CD4-positive, alpha-beta T cell treated with Interferon alpha-2 for 1 hour (primary cell): ENCODE measurements around the gene NMD3.
"Not testable (repeated sequence)": the region's sequence is repeated elsewhere in the genome, so short reads cannot be mapped to it uniquely, and the experiment has no call there.

Experiments used
- DNase-seq, 2 donors: peaks; one replicate each; pipeline ENCODE4 v3.0.0-alpha.2; 2020 to 2022

The NMD3 gene

GRCh38 chr3:161231861-161232260 is 10.8 kb downstream of the NMD3 start:
- no peak for DNase-seq

DNA sequence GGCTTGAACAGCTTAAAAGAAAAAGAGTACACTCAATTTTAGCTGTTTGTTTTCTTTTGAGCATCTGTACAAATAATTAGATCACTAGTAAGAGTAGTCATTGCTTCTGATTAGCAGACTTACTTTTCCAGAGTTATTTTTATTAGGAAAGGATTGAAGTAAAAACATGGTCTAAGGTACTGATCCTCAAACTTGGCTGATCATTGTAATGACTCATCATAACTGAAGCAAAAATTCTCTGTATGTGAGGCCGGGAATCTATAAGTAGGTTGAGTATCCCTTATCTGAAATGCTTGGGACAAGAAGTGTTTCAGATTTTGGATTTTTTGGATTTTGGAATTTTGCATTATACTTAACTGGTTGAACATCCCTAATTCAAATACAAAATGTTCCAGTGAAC is 12.4 kb downstream of the NMD3 start:
- DNase-seq, result no peak

GRCh38 chr3:161236240-161236639 is 15.1 kb downstream of the NMD3 start:
- DNase-seq, result no peak

GRCh38 chr3:161239700-161240099 is 18.6 kb downstream of the NMD3 start:
- DNase-seq, result no peak

DNA sequence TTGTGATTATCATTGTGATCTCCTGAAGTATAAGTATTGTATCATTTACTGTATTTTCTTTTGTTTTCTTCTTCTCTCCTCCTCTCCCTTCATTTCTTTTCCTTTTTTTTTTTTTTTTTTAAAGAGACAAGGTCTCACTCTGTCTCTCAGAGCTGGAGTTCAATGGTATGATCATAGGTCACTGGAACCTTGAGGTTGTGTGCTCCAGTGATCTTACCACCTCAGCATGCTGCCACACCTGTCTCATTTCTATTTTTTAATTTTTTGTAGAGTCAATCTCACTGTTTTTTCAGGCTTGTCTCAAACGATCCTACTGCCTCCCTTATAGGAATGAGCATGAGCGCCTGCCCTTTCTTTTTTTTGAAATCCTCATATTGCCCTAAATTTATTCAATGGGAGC is 23.4 kb downstream of the NMD3 start:
- no peak for DNase-seq

DNA sequence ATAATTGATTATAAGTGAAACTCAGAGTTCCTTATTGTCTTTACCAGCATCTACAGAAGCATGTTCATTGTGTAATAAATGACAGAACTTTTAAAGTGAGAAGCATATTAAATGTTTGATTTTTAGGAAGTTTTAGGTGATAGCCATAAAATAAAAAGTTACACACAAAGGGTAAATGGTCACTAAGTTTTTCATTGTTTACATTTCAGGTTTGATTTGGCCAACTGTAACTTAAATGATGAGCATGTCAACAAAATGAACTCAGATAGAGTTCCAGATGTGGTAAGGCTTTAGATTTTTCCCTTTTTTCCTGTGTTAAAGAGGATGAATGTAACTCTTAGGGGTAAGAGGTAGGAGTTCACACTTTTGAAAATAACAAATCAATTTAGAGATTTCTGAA is 25.9 kb downstream of the NMD3 start:
- no peak for DNase-seq

DNA sequence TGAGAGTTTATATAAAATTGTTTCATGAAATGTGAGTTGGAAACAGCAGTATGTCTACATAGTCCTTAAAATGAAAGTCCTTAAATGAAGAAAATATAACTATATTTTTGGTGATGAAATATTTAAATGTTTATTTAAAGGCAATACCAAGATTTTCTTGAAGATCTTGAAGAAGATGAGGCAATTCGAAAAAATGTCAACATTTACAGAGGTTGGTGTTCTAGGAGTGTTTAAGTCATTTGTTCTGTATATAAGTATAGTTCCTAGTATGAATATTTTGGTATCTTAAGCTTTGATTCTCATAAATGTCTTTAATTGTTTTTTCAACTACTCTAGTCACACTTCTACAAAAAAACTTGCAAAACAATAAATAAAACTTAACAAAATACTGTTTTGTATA is 29.0 kb downstream of the NMD3 start:
- DNase-seq, result no peak

- DNase-seq, result no peak
These were observed 30.6 kb downstream of the NMD3 start for GRCh38 chr3:161251716-161252115.

GRCh38 chr3:161252143-161252542 is 31.0 kb downstream of the NMD3 start:
- no peak for DNase-seq

DNA sequence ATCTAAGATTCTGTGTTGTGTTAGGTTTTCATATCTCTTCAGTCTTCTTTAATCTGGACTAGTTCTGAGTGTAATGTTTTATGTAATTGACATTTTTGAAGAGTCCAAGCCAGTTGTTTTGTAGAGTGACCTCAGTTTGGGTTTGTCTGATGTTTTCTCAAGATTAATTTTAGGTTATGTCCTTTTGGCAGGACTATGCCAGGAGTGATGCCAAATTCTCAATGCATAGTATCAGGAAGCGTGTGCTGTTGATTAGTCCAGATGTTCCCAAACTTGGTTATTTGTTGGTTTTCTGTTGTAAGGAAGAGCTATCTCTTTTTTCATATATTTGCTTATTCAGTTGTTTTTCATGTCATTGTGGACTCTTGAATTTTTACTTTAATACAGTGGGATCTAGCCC is 32.6 kb downstream of the NMD3 start:
- no peak for DNase-seq

DNA sequence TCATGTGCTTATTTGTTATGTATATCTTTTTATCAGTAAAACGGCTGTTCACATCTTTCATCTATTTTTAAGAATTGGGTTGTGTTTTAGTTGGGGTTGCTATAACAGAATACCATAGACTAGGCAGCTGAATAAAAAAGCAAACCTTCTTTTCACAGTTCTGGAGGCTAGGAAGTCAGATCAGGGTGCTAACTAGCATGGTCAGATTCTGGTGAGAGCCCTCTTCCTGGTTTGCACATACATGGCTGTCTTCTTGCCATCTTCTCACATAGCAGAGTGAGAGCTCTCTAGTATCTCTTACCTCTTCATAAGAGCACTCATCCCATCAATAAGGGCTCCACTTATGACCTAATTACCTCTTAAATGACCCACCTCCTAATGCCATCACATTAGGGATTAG is 33.8 kb downstream of the NMD3 start:
- no peak for DNase-seq

DNA sequence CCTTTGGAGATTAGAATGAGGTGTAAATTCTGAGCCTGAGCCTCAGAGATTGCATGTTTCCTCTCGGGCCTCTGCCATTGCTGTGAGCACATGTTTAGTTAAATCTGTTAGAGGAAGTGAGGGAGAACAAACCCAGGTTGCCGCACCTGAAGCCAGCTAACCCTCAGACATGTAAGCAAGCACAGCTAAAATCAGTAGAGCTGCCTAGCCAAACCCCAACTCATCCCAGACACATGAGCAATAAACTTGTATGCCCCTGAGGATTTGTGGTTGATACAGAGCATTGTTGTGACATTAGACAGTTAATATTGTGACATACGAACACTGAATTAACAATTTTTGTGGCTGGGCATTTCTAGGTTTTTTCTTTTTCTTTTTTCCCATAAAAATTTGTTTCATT is 41.9 kb downstream of the NMD3 start:
- DNase-seq, result no peak

- DNase-seq, result no peak
These were observed 43.7 kb downstream of the NMD3 start for GRCh38 chr3:161264852-161265251.

DNA sequence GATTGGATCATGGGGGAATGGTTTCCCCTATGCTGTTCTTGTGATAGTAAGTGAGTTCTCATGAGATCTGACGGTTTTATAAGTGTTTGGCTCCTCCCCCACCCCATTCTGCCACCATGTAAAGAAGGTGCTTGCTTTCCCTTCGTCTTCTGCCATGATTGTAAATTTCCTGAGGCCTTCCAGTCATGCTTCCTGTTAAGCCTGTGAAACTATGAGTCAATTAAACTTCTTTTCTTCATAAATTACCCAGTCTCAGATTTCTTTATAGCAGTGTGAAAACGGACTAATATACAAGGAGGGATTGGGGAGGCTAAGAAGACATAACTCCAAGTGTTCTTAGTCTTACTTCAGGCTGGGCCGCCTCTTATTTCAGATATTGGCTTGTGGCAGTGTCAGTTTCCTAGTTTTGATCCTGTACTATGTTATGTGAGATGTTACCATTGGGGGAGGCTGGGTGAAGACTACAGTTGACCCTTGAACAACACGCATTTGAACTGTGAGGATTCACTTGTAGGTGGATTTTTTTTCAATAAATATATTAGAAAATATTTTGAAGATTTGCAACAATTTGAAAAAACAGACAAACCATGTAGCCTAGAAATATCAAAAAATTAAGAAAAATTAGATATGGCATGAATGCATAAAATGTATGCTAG is 44.9 kb downstream of the NMD3 start:
- no peak for DNase-seq

- DNase-seq, result no peak
These were observed 45.6 kb downstream of the NMD3 start for GRCh38 chr3:161266731-161267150.

DNA sequence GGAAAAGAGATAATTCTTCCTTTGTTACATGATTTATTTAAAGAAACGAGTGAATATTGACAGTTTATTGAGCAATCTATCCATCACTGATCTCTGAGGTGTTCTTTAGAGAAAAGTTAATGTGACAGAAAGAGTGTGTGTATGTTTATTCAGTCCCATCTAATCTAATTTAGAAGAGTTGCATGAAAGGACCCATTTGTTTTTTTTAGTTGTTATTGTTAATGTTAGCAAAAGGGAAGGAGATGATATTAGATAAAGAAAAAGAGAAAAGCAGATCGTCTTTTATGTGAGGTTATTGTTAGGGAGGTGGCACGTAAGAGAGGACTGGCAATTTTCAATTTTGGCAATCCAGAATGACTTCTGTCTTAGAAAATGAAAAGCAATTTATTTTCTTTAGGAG is 46.5 kb downstream of the NMD3 start:
- DNase-seq, result no peak

DNA sequence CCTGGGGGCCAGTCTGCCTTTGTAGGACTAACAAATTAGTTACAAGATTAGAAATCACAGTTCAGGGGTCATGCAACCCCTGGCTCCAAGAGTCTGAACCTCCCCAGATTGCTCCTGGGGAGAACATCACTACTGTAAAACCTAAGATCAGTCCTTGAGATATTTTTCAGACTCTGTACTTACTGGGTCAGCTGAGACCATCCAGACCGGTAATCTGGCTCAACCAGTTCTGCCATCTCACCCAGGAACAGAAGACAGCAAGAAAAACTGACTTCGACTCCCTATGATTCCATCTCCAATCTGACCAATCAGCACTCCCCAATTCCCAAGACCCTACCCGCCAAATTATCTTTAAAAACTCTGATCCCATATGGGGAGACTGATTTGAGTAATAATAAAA is 47.5 kb downstream of the NMD3 start:
- DNase-seq, result no peak

GRCh38 chr3:161270991-161271390 is 49.9 kb downstream of the NMD3 start:
- no peak for DNase-seq

GRCh38 chr3:161271646-161272045 is 50.5 kb downstream of the NMD3 start:
- DNase-seq, result no peak

DNA sequence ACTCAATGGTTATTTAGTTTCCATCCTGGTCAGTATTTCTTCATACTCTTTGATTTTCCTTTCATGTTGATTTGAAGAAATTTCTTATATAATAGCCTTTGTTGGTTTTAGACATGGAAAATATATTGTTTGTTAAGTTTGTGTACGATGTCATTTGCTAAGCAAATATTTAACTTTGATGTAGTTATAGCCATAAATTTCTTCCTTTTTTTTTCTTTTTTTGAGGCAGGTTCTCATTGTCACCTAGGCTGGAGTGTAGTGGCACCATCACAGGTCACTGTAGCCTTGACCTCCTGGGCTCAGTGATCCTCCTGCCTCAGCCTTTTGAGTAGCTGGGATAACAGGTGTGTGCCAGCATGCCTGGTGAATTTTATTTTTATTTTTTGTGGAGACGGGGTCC is 51.4 kb downstream of the NMD3 start:
- no peak for DNase-seq

DNA sequence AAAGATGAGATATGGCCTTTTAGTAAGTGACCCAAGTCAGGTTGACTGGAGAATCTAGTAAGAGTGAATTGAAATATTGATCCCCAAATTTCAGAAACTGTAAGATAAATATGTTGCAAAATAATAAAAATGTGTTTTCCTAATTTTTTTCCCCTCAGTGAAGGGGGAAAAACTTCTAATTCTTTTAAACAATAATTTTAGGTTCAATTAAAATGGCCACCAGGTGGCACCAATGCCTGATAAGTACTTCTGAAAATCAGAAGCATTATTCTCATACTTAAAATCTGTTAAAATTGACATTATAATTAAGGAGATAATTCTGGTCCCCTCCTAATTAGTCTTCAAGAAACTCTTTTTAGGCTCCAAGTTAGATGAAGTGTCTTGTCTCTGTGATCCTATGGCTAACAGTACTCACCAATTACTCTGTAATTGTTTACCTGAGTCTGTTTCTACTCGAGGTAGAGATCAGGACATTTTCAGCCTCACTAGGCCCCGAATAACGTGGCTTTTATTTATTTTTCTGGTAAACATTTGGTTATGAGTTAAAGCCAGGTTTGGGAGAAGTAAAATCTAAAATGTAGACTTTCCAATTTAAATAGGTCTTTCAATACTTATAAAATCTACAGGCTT is 52.6 kb downstream of the NMD3 start:
- DNase-seq, result peak in 1 of 2 donors; percentile 52

DNA sequence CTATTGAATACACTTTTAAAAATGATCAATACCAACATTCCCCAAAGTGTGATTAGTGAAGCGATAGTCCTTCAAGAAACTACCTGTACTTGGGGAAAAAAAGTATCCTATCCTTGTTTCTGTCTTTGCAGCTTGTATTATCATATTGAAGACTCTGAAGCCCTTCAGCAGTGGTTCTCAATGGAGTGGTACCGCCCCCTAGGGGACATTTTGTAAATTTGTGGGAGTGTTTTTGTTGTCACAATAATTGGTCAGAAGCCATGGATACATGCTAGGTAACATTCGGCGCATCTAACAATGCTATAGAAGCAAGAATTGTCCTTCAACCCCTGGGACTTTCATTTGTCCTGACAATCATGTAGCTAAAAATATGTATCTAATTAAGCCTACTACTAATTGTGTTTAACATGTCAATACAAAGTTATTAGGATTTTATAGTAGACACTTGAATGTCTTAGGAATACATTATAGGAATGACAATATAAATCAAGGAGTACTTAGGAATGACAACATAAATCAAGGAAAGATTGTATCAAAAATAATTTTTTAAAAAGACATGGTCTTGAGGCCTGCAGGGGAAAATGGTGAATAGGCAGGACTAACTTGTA is 53.7 kb downstream of the NMD3 start:
- DNase-seq, result peak; percentile 27 to 63

DNA sequence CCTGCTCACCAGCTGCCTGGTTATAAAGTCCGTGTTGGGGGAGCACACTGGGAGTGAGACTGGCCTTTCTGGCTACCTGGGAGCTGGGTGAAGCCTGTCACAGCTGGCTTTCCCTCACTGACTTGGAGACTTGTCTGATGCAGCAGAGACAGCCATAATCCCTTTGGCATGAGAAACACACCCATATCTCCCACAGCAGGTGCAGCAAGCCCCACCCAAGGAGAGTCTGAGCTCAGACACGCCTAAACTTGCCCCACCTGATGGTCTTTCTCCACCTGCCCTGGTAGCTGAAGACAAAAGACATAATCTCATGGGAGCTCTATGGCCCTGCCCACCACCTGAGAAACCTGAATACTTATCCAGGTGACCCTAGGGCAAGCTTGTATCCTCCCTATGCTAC is 54.8 kb downstream of the NMD3 start:
- no peak for DNase-seq

- not testable (repeated sequence) for DNase-seq
These were observed 61.3 kb downstream of the NMD3 start for GRCh38 chr3:161282387-161282786.

- DNase-seq, result no peak
These were observed 63.9 kb downstream of the NMD3 start for GRCh38 chr3:161284989-161285388.
